HG02970 (cell line): Measurements from ENCODE around the gene PNLIPRP2.

Experiments used
- ATAC-seq: cut with Tn5 transposase; IDR thresholded peaks from one replicate; pipeline ENCODE4 v1.9.1; 2021; ENCODE audit warnings: mild to moderate bottlenecking, moderate library complexity, moderate number of reproducible peaks; ENCODE audit not compliant: unreplicated experiment, low FRiP score

The PNLIPRP2 gene

GRCh38 chr10:116611153-116611545, 9.6 kb upstream of the PNLIPRP2 start:
- no peak for ATAC-seq

- no peak for ATAC-seq
Observed at GRCh38 chr10:116612107-116612769, 8.5 kb upstream of the PNLIPRP2 start.

GRCh38 chr10:116613471-116613870, 7.3 kb upstream of the PNLIPRP2 start:
- no peak for ATAC-seq

- no peak for ATAC-seq
Observed at GRCh38 chr10:116614796-116615195, 6.0 kb upstream of the PNLIPRP2 start.

- no peak for ATAC-seq
Observed at GRCh38 chr10:116615199-116615776, 5.5 kb upstream of the PNLIPRP2 start.

GRCh38 chr10:116621476-116621875, 723 bp downstream of the PNLIPRP2 start:
- ATAC-seq = no peak

GRCh38 chr10:116621934-116622655, 1.3 kb downstream of the PNLIPRP2 start:
- ATAC-seq = no peak

- ATAC-seq = no peak
Observed at GRCh38 chr10:116625845-116626244, 5.1 kb downstream of the PNLIPRP2 start.

- ATAC-seq = no peak
Observed at GRCh38 chr10:116626815-116627214, 6.1 kb downstream of the PNLIPRP2 start.

- no peak for ATAC-seq
Observed at GRCh38 chr10:116627386-116627933, 6.7 kb downstream of the PNLIPRP2 start.

GRCh38 chr10:116629340-116629739, 8.6 kb downstream of the PNLIPRP2 start:
- no peak for ATAC-seq

- no peak for ATAC-seq
Observed at GRCh38 chr10:116630020-116630419, 9.3 kb downstream of the PNLIPRP2 start.

GRCh38 chr10:116631871-116632295, 11.1 kb downstream of the PNLIPRP2 start:
- ATAC-seq = no peak

GRCh38 chr10:116632596-116633215, 12.0 kb downstream of the PNLIPRP2 start:
- ATAC-seq = no peak

GRCh38 chr10:116633216-116633600, 12.5 kb downstream of the PNLIPRP2 start:
- ATAC-seq = no peak

- no peak for ATAC-seq
Observed at GRCh38 chr10:116634126-116634975, 13.6 kb downstream of the PNLIPRP2 start.

- no peak for ATAC-seq
Observed at GRCh38 chr10:116636385-116636784, 15.6 kb downstream of the PNLIPRP2 start.

- no peak for ATAC-seq
Observed at GRCh38 chr10:116636976-116637375, 16.2 kb downstream of the PNLIPRP2 start.

GRCh38 chr10:116637830-116638229, 17.1 kb downstream of the PNLIPRP2 start:
- no peak for ATAC-seq

GRCh38 chr10:116646502-116646901, 25.7 kb downstream of the PNLIPRP2 start:
- no peak for ATAC-seq
